ENCODE measurements around the gene TMC4.
"Not testable (repeated sequence)": the region's sequence is repeated elsewhere in the genome, so short reads cannot be mapped to it uniquely, and the experiment has no call there.

TMC4 gene

GRCh38 chr19:54186351-54186750 lies 13.4 kb upstream of the TMC4 start:
- Histone ChIP-seq H3K27me3 (ENCODE audit: low read depth, low read length) (no peaks in the 10 kb centered on the region), H3K79me2 (ENCODE audit: low read length) (peaks cover 12% of the 10 kb centered on the region), H3K9me3 (ENCODE audit: insufficient read depth, low read length) (no peaks in the 10 kb centered on the region), H3K4me2 (ENCODE audit: low read length) (no peak overlapping the region), H3K36me3 (replicated peaks; ENCODE audit: low read depth, low read length) (peaks cover 8% of the 10 kb centered on the region), H3K27ac (ENCODE audit: low read length) (no peak overlapping the region), H3K9ac (ENCODE audit: low read length) (no peak overlapping the region), H3K4me1 (ENCODE audit: low read length) (peaks cover 8% of the 10 kb centered on the region), H2AFZ (ENCODE audit: low read depth, low read length) (no peak overlapping the region), H3K4me3 (ENCODE audit: low read length) (no peak overlapping the region), H4K20me1 (ENCODE audit: insufficient read depth, low read length) (no peaks in the 10 kb centered on the region)
- TF ChIP-seq EZH2phosphoT487 (IDR thresholded peaks at IDR 0.05; ENCODE audit: low read depth) (no peak), CTCF (IDR thresholded peaks at IDR 0.05; ENCODE audit: low read depth, low read length) (no peak)

DNA sequence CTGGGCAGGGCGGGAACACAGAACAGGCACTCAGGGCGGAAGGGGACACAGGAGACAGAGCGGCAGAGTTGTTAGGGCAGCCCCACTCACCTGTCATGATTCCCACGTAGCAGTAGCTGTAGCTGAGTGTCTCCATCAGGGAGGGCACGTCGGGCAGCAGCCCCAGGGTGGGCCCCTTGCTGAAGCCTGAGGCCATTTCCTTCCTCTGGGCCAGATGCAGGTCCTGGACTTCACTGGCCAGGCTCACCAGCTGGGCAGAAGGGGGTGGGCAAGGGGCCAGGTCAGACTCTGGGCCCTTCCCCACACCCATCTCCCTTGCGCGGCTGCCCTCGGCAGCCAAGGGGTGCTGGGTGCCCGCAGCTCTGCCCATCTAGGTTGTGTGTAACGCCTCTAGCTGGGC lies 10.5 kb upstream of the TMC4 start:
- Histone ChIP-seq H4K20me1 (ENCODE audit: insufficient read depth, low read length) (no peaks in the 10 kb centered on the region), H3K9me3 (ENCODE audit: insufficient read depth, low read length) (no peaks in the 10 kb centered on the region), H3K36me3 (replicated peaks; ENCODE audit: low read depth, low read length) (peaks cover 22% of the 10 kb centered on the region), H3K4me3 (ENCODE audit: low read length) (no peak overlapping the region), H3K79me2 (ENCODE audit: low read length) (peaks cover 5% of the 10 kb centered on the region), H3K27ac (ENCODE audit: low read length) (no peak overlapping the region), H3K4me2 (ENCODE audit: low read length) (no peak overlapping the region), H3K27me3 (ENCODE audit: low read depth, low read length) (no peaks in the 10 kb centered on the region), H3K4me1 (ENCODE audit: low read length) (peaks cover 5% of the 10 kb centered on the region), H3K9ac (ENCODE audit: low read length) (no peak overlapping the region), H2AFZ (ENCODE audit: low read depth, low read length) (no peak overlapping the region)
- TF ChIP-seq CTCF (IDR thresholded peaks at IDR 0.05; ENCODE audit: low read depth, low read length) (no peak), EZH2phosphoT487 (IDR thresholded peaks at IDR 0.05; ENCODE audit: low read depth) (no peak)

- H3K36me3 ChIP-seq (replicated peaks; ENCODE audit: low read depth, low read length), result peaks cover 23% of the 10 kb centered on the region
- H4K20me1 ChIP-seq (ENCODE audit: insufficient read depth, low read length); H3K79me2 ChIP-seq (ENCODE audit: low read length); H3K9ac ChIP-seq (ENCODE audit: low read length); H3K9me3 ChIP-seq (ENCODE audit: insufficient read depth, low read length); H3K4me1 ChIP-seq (ENCODE audit: low read length); H2AFZ ChIP-seq (ENCODE audit: low read depth, low read length); H3K4me3 ChIP-seq (ENCODE audit: low read length); H3K27ac ChIP-seq (ENCODE audit: low read length); H3K27me3 ChIP-seq (ENCODE audit: low read depth, low read length); H3K4me2 ChIP-seq (ENCODE audit: low read length): not testable (repeated sequence)
Observed at GRCh38 chr19:54181894-54182293, 8.9 kb upstream of the TMC4 start.

DNA sequence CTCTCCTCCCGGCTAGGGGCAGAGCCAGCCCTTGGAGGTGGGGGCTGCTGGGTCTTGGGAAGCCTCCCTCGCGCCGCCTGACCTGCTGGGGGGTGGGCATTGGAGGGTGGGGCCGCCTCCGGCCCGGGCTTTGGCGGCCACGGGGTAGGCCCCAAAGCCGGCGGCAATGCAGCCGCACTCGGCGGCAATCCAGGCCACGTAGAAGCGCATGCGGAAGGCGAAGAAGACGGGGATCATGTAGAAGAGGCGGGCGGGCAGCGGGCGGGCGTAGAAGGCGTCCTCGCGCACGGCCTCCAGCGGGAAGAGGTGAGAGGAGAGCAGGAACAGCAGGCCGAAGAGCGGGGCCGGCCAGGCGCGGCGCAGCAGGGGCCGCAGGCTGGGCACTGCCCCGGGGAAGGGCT lies 7.7 kb upstream of the TMC4 start:
- Histone ChIP-seq H3K9me3 (ENCODE audit: insufficient read depth, low read length) (no peaks in the 10 kb centered on the region), H3K4me3 (ENCODE audit: low read length) (no peak overlapping the region), H2AFZ (ENCODE audit: low read depth, low read length) (no peak overlapping the region), H3K27me3 (ENCODE audit: low read depth, low read length) (no peaks in the 10 kb centered on the region), H3K4me1 (ENCODE audit: low read length) (no peaks in the 10 kb centered on the region), H3K27ac (ENCODE audit: low read length) (no peak overlapping the region), H3K4me2 (ENCODE audit: low read length) (no peak overlapping the region), H3K36me3 (replicated peaks; ENCODE audit: low read depth, low read length) (peaks cover 23% of the 10 kb centered on the region), H3K9ac (ENCODE audit: low read length) (no peak overlapping the region), H4K20me1 (ENCODE audit: insufficient read depth, low read length) (no peaks in the 10 kb centered on the region), H3K79me2 (ENCODE audit: low read length) (no peaks in the 10 kb centered on the region)
- no peak for TF ChIP-seq EZH2phosphoT487 (IDR thresholded peaks at IDR 0.05; ENCODE audit: low read depth)
- TF ChIP-seq CTCF (IDR thresholded peaks at IDR 0.05; ENCODE audit: low read depth, low read length), result no peak

GRCh38 chr19:54179921-54180461 lies 7.0 kb upstream of the TMC4 start:
- Histone ChIP-seq H4K20me1 (ENCODE audit: insufficient read depth, low read length) (no peaks in the 10 kb centered on the region), H3K9me3 (ENCODE audit: insufficient read depth, low read length) (no peaks in the 10 kb centered on the region), H3K4me2 (ENCODE audit: low read length) (no peak overlapping the region), H3K4me3 (ENCODE audit: low read length) (no peak overlapping the region), H3K36me3 (replicated peaks; ENCODE audit: low read depth, low read length) (peaks cover 23% of the 10 kb centered on the region), H3K4me1 (ENCODE audit: low read length) (no peaks in the 10 kb centered on the region), H3K79me2 (ENCODE audit: low read length) (no peaks in the 10 kb centered on the region), H2AFZ (ENCODE audit: low read depth, low read length) (no peak overlapping the region), H3K27ac (ENCODE audit: low read length) (no peak overlapping the region), H3K27me3 (ENCODE audit: low read depth, low read length) (no peaks in the 10 kb centered on the region), H3K9ac (ENCODE audit: low read length) (no peak overlapping the region)
- TF ChIP-seq EZH2phosphoT487 (IDR thresholded peaks at IDR 0.05; ENCODE audit: low read depth), result no peak
- TF ChIP-seq CTCF (IDR thresholded peaks at IDR 0.05; ENCODE audit: low read depth, low read length), result peak; percentile 39

Data from OCI-LY3 (cell line).